Measurements from ENCODE around the gene KRT27.
"Not testable (repeated sequence)": the region's sequence is repeated elsewhere in the genome, so short reads cannot be mapped to it uniquely, and the experiment has no call there.

Gene KRT27

DNA sequence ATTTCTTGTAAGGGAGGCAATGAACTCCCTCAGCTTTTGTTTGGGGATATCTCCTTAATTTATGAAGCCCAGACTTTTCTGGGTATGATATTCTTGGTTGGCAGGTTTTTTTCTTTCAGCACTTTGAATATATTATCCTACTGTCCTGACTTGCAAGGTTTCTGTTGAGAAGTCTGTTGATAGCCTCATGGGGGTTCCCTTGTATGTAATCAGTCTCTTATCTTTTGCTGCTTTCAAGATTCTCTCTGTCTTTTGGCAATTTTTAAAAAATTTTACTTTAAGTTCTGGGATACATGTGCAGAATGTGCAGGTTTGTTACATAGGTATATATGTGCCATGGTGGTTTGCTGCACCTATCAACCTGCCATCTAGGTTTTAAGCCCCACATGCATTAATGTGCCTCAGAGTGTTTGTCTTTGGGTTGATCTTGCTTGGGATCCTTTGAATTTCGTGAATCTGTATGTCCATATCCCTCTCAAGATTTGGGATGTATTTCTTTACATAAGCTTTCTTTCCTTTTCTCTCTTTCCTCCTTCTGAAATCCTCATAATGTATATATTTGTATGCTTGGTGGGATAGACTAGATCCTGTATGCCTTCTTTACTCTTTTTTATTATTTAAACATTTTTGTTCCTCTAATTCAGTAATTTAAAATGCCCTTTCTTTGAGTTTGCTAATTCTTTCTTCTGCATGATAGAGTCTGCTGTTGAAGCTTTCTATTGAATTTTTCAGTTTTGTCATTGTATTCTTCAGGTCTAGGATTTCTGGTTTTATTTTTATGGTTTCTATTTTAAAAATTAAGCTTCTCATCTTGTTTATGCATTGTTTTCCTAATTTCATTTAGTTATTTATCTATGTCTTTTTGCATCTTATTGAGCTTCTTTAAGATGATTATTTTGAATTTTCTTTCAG, 22.0 kb downstream of the KRT27 start:
- DNase-seq, result no peak

DNA sequence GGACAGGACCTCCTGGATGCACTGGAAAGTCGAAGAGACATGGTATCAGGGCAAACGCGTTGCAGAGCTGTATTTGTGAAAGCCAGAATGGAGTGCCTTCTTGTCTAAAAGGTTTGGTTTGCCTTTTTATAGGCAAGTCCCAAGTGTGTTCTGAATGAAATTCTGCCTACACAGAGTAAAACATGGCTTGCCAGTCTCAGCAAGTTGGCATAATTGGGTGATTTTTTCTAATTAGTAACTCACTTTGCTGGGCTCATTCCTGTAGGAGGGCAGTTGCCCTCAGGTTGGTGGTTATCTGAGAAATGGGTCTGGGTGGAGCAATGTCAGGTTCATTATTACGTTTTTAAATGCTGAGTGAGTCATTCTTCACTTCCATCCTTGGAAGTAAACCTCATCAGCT, 27.1 kb downstream of the KRT27 start, which contains the start of gene KRT25:
Gene KRT25 (minus strand): TSS at position 101 of the 400 bp plus-strand sequence. CDS start 60 bp downstream, at position 41.
- no peak for DNase-seq

DNA sequence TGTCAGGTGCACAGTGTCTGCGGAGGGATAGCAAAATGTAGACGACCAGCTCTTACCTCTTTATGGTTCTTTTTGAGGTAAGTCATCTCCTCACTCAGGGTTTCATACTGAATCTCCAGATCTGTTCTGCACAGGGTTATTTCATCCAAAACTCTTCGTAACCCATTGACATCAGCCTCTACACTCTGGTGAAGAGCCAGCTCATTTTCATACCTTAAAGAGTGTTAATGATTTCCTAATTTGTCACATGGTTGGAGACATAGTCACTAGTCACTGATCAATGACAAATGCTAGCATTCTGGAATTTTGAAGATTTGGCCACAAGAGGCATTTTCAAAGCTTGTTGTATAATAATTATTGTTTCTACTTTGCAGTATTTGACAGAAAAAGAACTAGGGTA, 28.5 kb downstream of the KRT27 start:
- no peak for DNase-seq

DNA sequence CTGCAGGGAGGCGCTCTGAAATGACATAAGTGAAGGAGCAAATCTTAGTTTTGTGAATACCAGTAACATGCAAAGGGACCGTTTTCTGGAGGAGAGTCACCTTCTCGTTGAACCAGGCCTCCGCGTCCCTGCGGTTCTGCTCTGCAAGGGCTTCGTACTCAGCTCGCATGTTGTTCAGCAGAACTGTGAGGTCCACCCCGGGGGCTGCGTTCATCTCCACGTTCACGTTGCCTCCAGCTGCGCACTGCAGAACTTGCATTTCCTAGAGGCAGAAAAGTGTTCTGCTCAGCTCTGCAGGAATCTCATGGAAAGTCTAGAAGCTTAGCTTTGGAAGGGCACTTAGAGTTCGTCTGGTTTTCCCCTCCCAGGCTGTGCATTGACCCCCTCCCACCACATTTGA, 31.3 kb downstream of the KRT27 start:
- DNase-seq, result no peak

DNA sequence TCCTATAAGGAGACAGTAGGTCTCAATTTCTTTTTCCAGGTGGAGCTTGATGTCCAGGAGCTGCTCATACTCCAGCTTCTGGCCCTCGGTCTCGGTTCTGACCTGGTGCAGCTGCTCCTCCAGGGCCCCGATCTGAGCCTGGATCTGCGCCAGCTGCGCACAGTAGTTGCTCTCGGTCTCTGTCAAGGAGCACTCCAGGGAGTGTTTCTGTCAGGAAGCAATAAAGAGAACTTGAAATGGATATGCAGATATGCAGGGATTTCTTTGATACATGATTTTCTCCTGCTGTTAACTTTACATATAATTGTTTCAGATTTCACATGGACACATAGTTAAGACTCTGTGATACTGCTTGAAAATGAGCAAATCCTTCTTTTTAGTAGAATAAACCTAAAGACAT, 32.0 kb downstream of the KRT27 start:
- DNase-seq, result no peak

DNA sequence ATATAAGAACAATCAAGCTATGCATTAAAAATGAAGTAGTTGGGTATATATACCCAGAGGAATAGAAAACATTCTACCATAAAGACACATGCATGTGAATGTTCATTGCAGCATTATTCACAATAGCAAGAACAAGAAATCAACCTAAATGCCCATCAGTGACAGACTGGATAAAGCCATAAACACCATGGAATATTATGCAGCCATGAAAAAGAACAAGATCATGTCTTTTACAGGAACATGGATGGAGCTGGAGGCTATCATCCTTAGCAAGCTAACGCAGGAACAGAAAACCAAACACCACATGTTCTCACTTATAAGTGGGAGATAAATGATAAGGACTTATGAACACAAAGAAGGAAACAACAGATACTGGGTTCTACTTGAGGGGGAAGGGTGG, 33.7 kb downstream of the KRT27 start:
- not testable (repeated sequence) for DNase-seq

- DNase-seq, result no peak
Observed at GRCh38 chr17:40738553-40738952, 43.8 kb downstream of the KRT27 start.

DNA sequence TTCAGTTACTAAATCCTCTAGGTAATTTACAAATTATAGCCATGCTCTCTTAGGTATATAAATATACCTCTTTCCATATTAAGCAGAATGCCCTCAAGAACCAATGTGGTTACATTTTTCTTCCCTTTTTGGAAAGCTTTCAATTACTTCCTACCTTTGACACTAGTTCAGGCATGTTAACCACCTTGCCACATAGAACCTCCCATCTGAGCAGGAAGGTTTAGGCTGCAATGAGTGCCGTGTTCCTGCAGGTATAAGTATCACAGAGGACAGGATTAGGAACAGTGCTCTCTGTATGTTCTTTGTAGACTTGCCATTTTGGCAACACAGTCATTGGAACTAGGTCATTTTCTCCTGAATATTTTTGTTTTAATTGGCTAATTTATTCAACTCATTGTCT, 47.3 kb downstream of the KRT27 start:
- DNase-seq, result no peak

DNA sequence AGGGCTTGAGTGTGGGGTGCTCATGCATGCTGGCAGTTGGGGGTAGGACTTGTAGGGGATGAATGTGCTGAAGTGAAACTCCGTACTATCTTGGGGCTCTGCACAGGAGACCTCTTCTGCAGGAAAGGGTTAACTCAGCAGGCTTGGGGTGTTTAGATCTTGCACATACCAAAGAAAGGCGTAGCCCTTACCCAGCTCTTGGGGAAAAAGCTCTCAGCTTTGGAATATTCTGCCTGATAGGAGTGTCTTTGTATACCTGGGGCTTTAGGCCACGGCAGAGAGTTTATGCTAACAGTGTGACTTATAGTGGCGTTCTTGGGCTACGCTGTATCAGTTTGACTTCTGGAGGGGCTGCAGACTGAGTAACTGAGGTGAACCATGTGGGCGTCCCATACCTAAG, 48.3 kb downstream of the KRT27 start:
- DNase-seq, result no peak

GRCh38 chr17:40730970-40731369, 51.4 kb downstream of the KRT27 start:
- DNase-seq, result no peak

GRCh38 chr17:40727447-40728231, 54.7 kb downstream of the KRT27 start:
- DNase-seq, result no peak

DNA sequence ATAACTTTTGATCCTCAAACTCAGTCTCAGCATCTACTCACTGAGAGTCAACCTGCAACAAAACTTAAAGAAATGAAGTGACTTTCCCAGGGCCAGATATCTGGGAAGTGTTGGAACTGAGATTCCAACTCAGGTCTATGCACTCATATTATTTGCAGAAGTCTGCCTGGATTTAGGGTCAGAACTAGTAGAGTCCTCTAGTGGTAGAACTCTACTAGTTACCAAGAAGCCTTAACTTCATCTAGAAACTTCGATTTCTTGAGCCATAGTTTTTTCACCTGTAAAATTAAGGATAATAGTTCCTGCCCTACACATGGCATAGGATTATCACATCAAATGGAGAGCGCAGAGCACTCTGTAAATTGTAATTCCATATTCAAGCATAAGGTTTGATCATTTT, 55.4 kb downstream of the KRT27 start:
- no peak for DNase-seq

All from nucleus accumbens (tissue), 56 donors.